ENCODE measurements around the gene FADS6. TPM values are rescaled to one million over a fixed set of nuclear protein-coding genes. Genes with fewer than 3 reads are reported as not detected.

Gene FADS6
- total and polyA plus RNA-seq, 2 donors (not counting 3 experiments of a cell fraction or from before 2014, with no cell fraction given) = not detected

- Histone ChIP-seq H3K4me3 (replicated peaks in 1 of 3; ENCODE audit: insufficient read depth in 1 of 3, low read depth in 1 of 3, low read length in 3 of 3) (no peak overlapping the region), H3K27me3 (ENCODE audit: control insufficient read depth in 2 of 2, insufficient read depth in 2 of 2, low read length in 2 of 2) (peaks cover 0 to 8% of the 10 kb centered on the region in 2 experiments), H3K9ac (replicated peaks; ENCODE audit: extremely low read depth, insufficient read depth, low read length) (no peak overlapping the region), H2AFZ (ENCODE audit: low read depth, low read length) (no peak overlapping the region), H3K4me2 (ENCODE audit: insufficient read depth, low read length) (no peak overlapping the region), H3K9me1 (replicated peaks; ENCODE audit: control insufficient read depth, extremely low read depth, insufficient read depth, low read length) (no peaks in the 10 kb centered on the region), H3K4me1 (ENCODE audit: control insufficient read depth, extremely low read depth, insufficient read depth, low read length) (no peaks in the 10 kb centered on the region), H3K79me2 (ENCODE audit: control insufficient read depth, insufficient read depth, low read length) (no peaks in the 10 kb centered on the region), H3K36me3 (ENCODE audit: control insufficient read depth in 2 of 2, extremely low read depth in 1 of 2, insufficient read depth in 2 of 2, low read length in 2 of 2) (no peaks in the 10 kb centered on the region), H3K9me3 (replicated peaks; ENCODE audit: control insufficient read depth, insufficient read depth, low read length) (no peaks in the 10 kb centered on the region), H3K27ac (ENCODE audit: insufficient read depth, low read depth, low read length) (no peak overlapping the region), H4K20me1 (replicated peaks; ENCODE audit: control insufficient read depth, extremely low read depth, insufficient read depth, low read length) (no peaks in the 10 kb centered on the region)
- ChIA-PET CTCF (no interaction called here), POLR2A (no interaction called here)
- FAIRE-seq (no peak), DNase-seq (ENCODE audit: low read depth, low spot score) (no peak)
- no TSS peak for BruUV-seq (replicated peaks)
- TF ChIP-seq POLR2AphosphoS5 (IDR thresholded peaks at IDR 0.05; ENCODE audit: insufficient read depth, low read depth, low read length) = no peak
- no peak for TF ChIP-seq MYC (IDR thresholded peaks at IDR 0.05; ENCODE audit: low read depth, low read length)
- intact Hi-C loops (cut with micrococcal nuclease) = no loop called here
- dilution Hi-C loops (cut with MboI; ENCODE audit: extremely low pct_ligation_motif_present, low sequenced_read_pairs) = no loop called here
Measured at GRCh38 chr17:74900208-74900607, 6.8 kb upstream of the FADS6 start.

DNA sequence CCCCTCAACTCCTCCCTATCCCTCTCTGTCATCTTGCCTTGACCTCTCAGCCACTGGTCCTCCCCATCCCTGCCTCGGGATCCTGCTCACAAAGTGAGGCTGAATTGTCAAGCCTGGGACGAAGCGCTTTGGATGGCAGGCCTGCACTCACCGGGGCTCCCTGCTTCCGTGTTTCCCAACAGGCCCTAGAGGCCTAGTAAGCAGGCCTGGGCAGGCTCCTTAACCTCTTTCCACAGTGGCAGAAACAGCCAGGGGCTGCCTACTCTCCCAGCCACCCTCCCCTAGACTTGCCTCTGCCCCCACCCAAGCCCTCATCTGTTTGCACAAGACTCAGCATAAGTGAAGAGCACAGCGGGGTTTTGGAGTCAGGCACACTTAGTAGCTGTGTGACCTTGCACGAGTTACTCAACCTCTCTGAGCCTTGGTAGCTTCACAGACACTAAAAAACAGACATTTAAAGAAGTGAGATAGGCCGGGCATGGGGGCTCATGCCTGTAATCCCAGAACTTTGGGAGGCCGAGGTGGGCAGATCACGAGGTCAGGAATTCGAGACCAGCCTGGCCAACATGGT, 5.0 kb upstream of the FADS6 start:
- TF ChIP-seq JUN (IDR thresholded peaks at IDR 0.05; ENCODE audit: borderline replicate concordance, insufficient read depth, insufficient read length, low read depth) (no peak), POLR2AphosphoS5 (IDR thresholded peaks at IDR 0.05; ENCODE audit: insufficient read depth, low read depth, low read length) (no peak), EZH2 (IDR thresholded peaks at IDR 0.05; ENCODE audit: borderline replicate concordance, low read depth, low read length, severe bottlenecking) (no peak), GATA2 (IDR thresholded peaks at IDR 0.05; ENCODE audit: insufficient read depth, insufficient read length, low read depth, low read length) (no peak), FOS (IDR thresholded peaks at IDR 0.05; ENCODE audit: borderline replicate concordance, insufficient read depth, low read length) (no peak), POLR2A (IDR thresholded peaks at IDR 0.05; ENCODE audit: low read depth, low read length) (no peak), CTCF (IDR thresholded peaks at IDR 0.05; ENCODE audit: extremely low read depth in 1 of 2, insufficient read depth in 1 of 2, low read depth in 1 of 2, low read length in 2 of 2) (no peak), MYC (IDR thresholded peaks at IDR 0.05; ENCODE audit: low read depth, low read length) (no peak)
- TF ChIP-seq, protein P1, sequence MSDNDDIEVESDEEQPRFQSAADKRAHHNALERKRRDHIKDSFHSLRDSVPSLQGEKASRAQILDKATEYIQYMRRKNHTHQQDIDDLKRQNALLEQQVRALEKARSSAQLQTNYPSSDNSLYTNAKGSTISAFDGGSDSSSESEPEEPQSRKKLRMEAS (IDR thresholded peaks at IDR 0.05; ENCODE audit: insufficient read depth, insufficient read length) = no peak
- CTCF ChIA-PET = no interaction called here
- no peak for FAIRE-seq
- Histone ChIP-seq H3K4me1 (ENCODE audit: control insufficient read depth, extremely low read depth, insufficient read depth, low read length) (no peaks in the 10 kb centered on the region), H3K27ac (ENCODE audit: insufficient read depth, low read depth, low read length) (no peak overlapping the region), H3K27me3 (ENCODE audit: control insufficient read depth in 2 of 2, insufficient read depth in 2 of 2, low read length in 2 of 2) (peaks cover 16 to 23% of the 10 kb centered on the region in 2 experiments), H4K20me1 (replicated peaks; ENCODE audit: control insufficient read depth, extremely low read depth, insufficient read depth, low read length) (no peaks in the 10 kb centered on the region), H3K9me1 (replicated peaks; ENCODE audit: control insufficient read depth, extremely low read depth, insufficient read depth, low read length) (no peaks in the 10 kb centered on the region), H3K9ac (replicated peaks; ENCODE audit: extremely low read depth, insufficient read depth, low read length) (no peak overlapping the region), H3K9me3 (replicated peaks; ENCODE audit: control insufficient read depth, insufficient read depth, low read length) (no peaks in the 10 kb centered on the region), H2AFZ (ENCODE audit: low read depth, low read length) (no peak overlapping the region), H3K36me3 (ENCODE audit: control insufficient read depth in 2 of 2, extremely low read depth in 1 of 2, insufficient read depth in 2 of 2, low read length in 2 of 2) (no peaks in the 10 kb centered on the region), H3K4me3 (replicated peaks in 1 of 3; ENCODE audit: insufficient read depth in 1 of 3, low read depth in 1 of 3, low read length in 3 of 3) (no peak overlapping the region), H3K79me2 (ENCODE audit: control insufficient read depth, insufficient read depth, low read length) (no peaks in the 10 kb centered on the region), H3K4me2 (ENCODE audit: insufficient read depth, low read length) (no peak overlapping the region)
- POLR2A ChIA-PET = no interaction called here
- no TSS peak for BruUV-seq (replicated peaks)
- intact Hi-C loops (cut with micrococcal nuclease) (no loop called here), dilution Hi-C loops (cut with MboI; ENCODE audit: extremely low pct_ligation_motif_present, low sequenced_read_pairs) (no loop called here)
- DNase-seq (ENCODE audit: low read depth, low spot score) = no peak

All from endothelial cell of umbilical vein (primary cell).